ENCODE measurements around the gene FOXM1.

The FOXM1 gene

GRCh38 chr12:2912216-2912575 lies 35.2 kb upstream of the FOXM1 start:
- no peak overlapping the region for H3K4me3 ChIP-seq (ENCODE audit: low read length)
- no peak for DNase-seq (ENCODE audit: low read depth)
- TF ChIP-seq CTCF (conservative IDR thresholded peaks at IDR 0.05; ENCODE audit: low read length): no peak

GRCh38 chr12:2904260-2904659 lies 27.3 kb upstream of the FOXM1 start:
- TF ChIP-seq CTCF (conservative IDR thresholded peaks at IDR 0.05; ENCODE audit: low read length): no peak
- no peak overlapping the region for H3K4me3 ChIP-seq (ENCODE audit: low read length)
- DNase-seq (ENCODE audit: low read depth): no peak

GRCh38 chr12:2902272-2902880 lies 25.4 kb upstream of the FOXM1 start:
- no peak for TF ChIP-seq CTCF (conservative IDR thresholded peaks at IDR 0.05; ENCODE audit: low read length)
- peak; percentile 38 for DNase-seq (ENCODE audit: low read depth)
- no peak overlapping the region for H3K4me3 ChIP-seq (ENCODE audit: low read length)

- no peak for DNase-seq (ENCODE audit: low read depth)
- TF ChIP-seq CTCF (conservative IDR thresholded peaks at IDR 0.05; ENCODE audit: low read length): no peak
- no peak overlapping the region for H3K4me3 ChIP-seq (ENCODE audit: low read length)
Measured at GRCh38 chr12:2900642-2901041, 23.7 kb upstream of the FOXM1 start.

GRCh38 chr12:2897418-2897817 lies 20.4 kb upstream of the FOXM1 start:
- no peak for TF ChIP-seq CTCF (conservative IDR thresholded peaks at IDR 0.05; ENCODE audit: low read length)
- no peak overlapping the region for H3K4me3 ChIP-seq (ENCODE audit: low read length)
- DNase-seq (ENCODE audit: low read depth): no peak

- no peak for TF ChIP-seq CTCF (conservative IDR thresholded peaks at IDR 0.05; ENCODE audit: low read length)
- no peak overlapping the region for H3K4me3 ChIP-seq (ENCODE audit: low read length)
- DNase-seq (ENCODE audit: low read depth): no peak
Measured at GRCh38 chr12:2895511-2895910, 18.5 kb upstream of the FOXM1 start.

GRCh38 chr12:2895051-2895451 lies 18.1 kb upstream of the FOXM1 start:
- no peak overlapping the region for H3K4me3 ChIP-seq (ENCODE audit: low read length)
- DNase-seq (ENCODE audit: low read depth): peak; percentile 77
- TF ChIP-seq CTCF (conservative IDR thresholded peaks at IDR 0.05; ENCODE audit: low read length): no peak

Measured in AG10803 (cell line).